Measurements from ENCODE around the gene HOXD12.

GRCh38 chr2:176076796-176077195 is 22.8 kb upstream of the HOXD12 start:
- TF ChIP-seq CTCF (conservative IDR thresholded peaks at IDR 0.05; ENCODE audit: low read depth, low read length), result no peak
- TF ChIP-seq EZH2 (IDR thresholded peaks at IDR 0.05; ENCODE audit: borderline replicate concordance, low read depth, low read length, poor library complexity, severe bottlenecking), result no peak
